Ovary (tissue), 9 donors: ENCODE measurements around the gene GNA12. TPM values are rescaled to one million over a fixed set of nuclear protein-coding genes. Genes with fewer than 3 reads are reported as not detected.
"Not testable (repeated sequence)": the region's sequence is repeated elsewhere in the genome, so short reads cannot be mapped to it uniquely, and the experiment has no call there.

Experiments used
- DNase-seq, 5 donors: peaks; one replicate each; pipeline ENCODE4 v3.0.0-alpha.2; 2019 to 2020
- H3K27ac ChIP-seq, 2 donors: fragments of 200-600 bp; one replicate each; pipeline versions ENCODE4 v1.5.1 to v1.8.0; 2019 to 2022
- H3K27me3 ChIP-seq: fragments of 200-600 bp; one replicate; pipeline ENCODE4 v1.8.0; 2022
- H3K36me3 ChIP-seq: fragments of 200-600 bp; sonication (generic); one replicate; pipeline ENCODE4 v1.5.1; 2019
- H3K4me1 ChIP-seq: one replicate; pipeline ENCODE4 v1.8.1; 2013; ENCODE audit warnings: mild to moderate bottlenecking, moderate library complexity; ENCODE audit not compliant: insufficient read depth
- H3K4me3 ChIP-seq: fragments of 200-600 bp; sonication (generic); one replicate; pipeline ENCODE4 v1.5.1; 2017
- H3K9me3 ChIP-seq, 2 donors: fragments of 200-600 bp in 1 of 2; sonication (generic) in 1 of 2; one replicate each; pipeline versions ENCODE4 v1.5.1 to v1.8.1; 2013 to 2019; ENCODE audit warnings: mild to moderate bottlenecking in 1 of 2, moderate library complexity in 1 of 2
- EP300 ChIP-seq: sonication (generic); formaldehyde crosslinking; IDR thresholded peaks from one replicate; pipeline ENCODE4 v1.6.1; 2017; ENCODE audit warnings: antibody characterized with exemption
- POLR2A ChIP-seq: fragments of 450-650 bp; IDR thresholded peaks from one replicate; pipeline ENCODE4 v1.6.1; 2017; ENCODE audit warnings: antibody characterized with exemption, mild to moderate bottlenecking, moderate library complexity
- WGBS, 3 donors: extraction: QIAGEN DNeasy Blood & Tissue Kit in 1 of 3; methylation state at CpG; one replicate each; pipeline versions ENCODE4 v1.1.5 to v1.1.7; 2013 to 2017; 5-methylcytosine and 5-hydroxymethylcytosine counted together
- intact Hi-C, 4 donors: fragments of 100-400 bp; cut with DNase I; formaldehyde crosslinking; loops; one replicate each; pipeline versions ENCODE4 v1.11.0 to v1.15.1; 2022 to 2023
- polyA plus RNA-seq, 2 donors: library from polyadenylated mRNA; stranded (reverse); fragments of 200-250 nt in 1 of 2; fragments of 350-450 nt in 1 of 2; fragmentation: Illumina TruSeq in 1 of 2; extraction: RNeasy Lipid Tissue Mini Kit (QIAGEN cat#74804) in 1 of 2; gene quantifications; one replicate each; pipeline ENCODE4 v1.2.3, GENCODE V29; 2013 to 2014
- total RNA-seq, 7 donors: library from RNA; depleted of rRNA in 2 of 7; stranded (reverse); fragments of >200 nt in 2 of 7; fragmentation: NEBNext Ultra II Directional in 3 of 7; extraction: Animal tissue kit (Norgen Biotek cat#: 25700) in 3 of 7; gene quantifications; one replicate each; pipeline versions ENCODE4 v1.1.0 to v1.2.4, GENCODE V29; 2016 to 2023
- TF ChIP-seq, protein P1 (sequence below), 3 donors: fragments of 450-650 bp in 2 of 3; fragments of 200-600 bp in 1 of 3; IDR thresholded peaks; one replicate each; pipeline versions ENCODE4 v1.5.1 to v1.8.0; 2016 to 2022; ENCODE audit warnings: antibody characterized with exemption in 3 of 3, mild to moderate bottlenecking in 1 of 3
- donor health status: DM: no; HTN: no; CAD: no; lungs with moderate emphysema.
- donor health status: DM: no; HTN: no; CAD: no.
- donor health status: Bipolar disorder and iron deficiency.
- donor health status: DM: yes; HTN: yes; CAD: no.
- donor health status: DM: no; HTN: no; CAD: no.
- donor health status: DM: yes; HTN: yes; CAD: no.

The GNA12 gene
- total and polyA plus RNA-seq, 9 donors: 13.4 to 94.4 (median 65.5) TPM

DNA sequence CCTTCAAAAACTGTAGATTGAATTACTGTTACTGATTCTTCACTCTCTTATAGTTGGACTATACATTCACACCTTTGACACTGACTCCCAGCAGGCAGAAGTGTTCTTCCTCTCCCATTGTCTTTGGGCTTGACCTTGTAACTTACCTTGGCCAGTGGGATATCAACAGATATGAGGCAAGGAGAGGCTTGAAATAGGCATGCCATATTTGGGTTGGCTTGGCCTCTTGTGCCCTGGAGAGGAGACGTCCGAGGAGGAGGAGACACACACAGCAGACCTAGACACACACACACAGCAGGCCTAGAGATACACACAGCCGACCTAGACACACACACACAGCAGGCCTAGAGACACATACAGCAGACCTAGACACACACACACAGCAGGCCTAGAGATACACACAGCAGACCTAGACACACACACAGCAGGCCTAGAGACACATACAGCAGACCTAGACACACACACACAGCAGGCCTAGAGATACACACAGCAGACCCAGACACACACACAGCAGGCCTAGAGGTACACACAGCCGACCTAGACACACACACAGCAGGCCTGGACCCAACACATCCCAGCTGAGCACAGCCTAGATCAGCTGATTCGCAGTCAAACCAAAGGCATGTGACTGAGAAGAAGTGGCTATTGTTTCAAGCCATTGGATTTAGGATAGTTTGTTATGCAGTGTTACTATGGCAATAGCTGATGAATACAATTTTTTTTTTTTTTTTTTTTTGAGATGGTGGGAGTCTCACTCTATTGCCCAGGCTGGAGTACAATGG is 12.5 kb upstream of the GNA12 start:
- Histone ChIP-seq H3K4me1 (peaks cover 2% of the 10 kb centered on the region), H3K27me3 (no peaks in the 10 kb centered on the region), H3K36me3 (no peaks in the 10 kb centered on the region), H3K27ac (no peak overlapping the region), H3K9me3 (no peaks in the 10 kb centered on the region), H3K4me3 (no peak overlapping the region)
- no peak for DNase-seq
- 70 to 85% (median 75%) methylated on average over 5 of the region's 5 CpGs for WGBS, 3 donors
- intact Hi-C loops: no loop called here
- TF ChIP-seq POLR2A (no peak), EP300 (no peak)
- TF ChIP-seq, protein P1, sequence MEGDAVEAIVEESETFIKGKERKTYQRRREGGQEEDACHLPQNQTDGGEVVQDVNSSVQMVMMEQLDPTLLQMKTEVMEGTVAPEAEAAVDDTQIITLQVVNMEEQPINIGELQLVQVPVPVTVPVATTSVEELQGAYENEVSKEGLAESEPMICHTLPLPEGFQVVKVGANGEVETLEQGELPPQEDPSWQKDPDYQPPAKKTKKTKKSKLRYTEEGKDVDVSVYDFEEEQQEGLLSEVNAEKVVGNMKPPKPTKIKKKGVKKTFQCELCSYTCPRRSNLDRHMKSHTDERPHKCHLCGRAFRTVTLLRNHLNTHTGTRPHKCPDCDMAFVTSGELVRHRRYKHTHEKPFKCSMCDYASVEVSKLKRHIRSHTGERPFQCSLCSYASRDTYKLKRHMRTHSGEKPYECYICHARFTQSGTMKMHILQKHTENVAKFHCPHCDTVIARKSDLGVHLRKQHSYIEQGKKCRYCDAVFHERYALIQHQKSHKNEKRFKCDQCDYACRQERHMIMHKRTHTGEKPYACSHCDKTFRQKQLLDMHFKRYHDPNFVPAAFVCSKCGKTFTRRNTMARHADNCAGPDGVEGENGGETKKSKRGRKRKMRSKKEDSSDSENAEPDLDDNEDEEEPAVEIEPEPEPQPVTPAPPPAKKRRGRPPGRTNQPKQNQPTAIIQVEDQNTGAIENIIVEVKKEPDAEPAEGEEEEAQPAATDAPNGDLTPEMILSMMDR (IDR thresholded peaks at IDR 0.05): no peak

DNA sequence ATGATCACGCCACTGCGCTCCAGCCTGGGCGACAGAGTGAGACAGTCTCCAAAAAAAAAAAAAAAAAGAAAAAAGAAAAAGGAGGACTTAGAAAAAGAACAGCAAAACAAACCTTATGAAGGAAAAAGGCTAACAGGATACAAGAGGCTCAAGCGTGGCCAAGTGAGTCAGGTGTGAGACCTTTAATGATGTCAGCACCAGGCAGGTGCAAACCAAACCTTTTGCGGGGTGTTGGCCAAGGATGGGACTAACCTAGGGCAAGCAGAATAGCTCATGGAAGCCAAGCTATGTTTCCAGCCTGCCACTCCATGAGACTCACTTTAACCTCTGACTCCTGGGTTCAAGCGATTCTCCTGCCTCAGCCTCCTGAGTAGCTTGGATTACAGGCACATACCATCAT is 11.3 kb upstream of the GNA12 start:
- intact Hi-C loops: no loop called here
- DNase-seq: no peak
- WGBS, 3 donors: 92 to 97% (median 97%) methylated on average over 6 of the region's 6 CpGs
- H3K4me1 ChIP-seq: peaks cover 2% of the 10 kb centered on the region
- H3K9me3 ChIP-seq: no peaks in the 10 kb centered on the region
- H3K36me3 ChIP-seq: no peaks in the 10 kb centered on the region
- TF ChIP-seq, protein P1 (IDR thresholded peaks at IDR 0.05): no peak
- TF ChIP-seq POLR2A: no peak
- no peak overlapping the region for H3K4me3 ChIP-seq
- H3K27me3 ChIP-seq: no peaks in the 10 kb centered on the region
- H3K27ac ChIP-seq: no peak overlapping the region

DNA sequence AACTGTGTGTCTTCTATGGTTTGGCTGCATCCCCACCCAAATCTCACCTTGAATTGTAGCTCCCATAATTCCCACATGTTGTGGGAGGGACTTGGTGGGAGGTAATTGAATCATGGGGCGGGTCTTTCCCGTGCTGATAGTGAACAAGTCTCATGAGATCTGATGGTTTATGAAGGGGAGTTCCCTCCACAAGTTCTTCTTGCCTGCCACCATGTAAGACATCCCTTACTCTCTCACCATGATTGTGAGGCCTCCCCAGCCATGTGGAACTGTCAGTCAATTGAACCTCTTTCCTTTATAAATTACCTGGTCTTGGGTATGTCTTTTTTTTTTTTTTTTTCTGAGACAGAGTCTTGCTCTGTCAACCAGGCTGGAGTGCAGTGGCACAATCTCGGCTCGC is 9.4 kb upstream of the GNA12 start:
- DNase-seq, intact Hi-C loops, H3K27me3 ChIP-seq, H3K4me1 ChIP-seq, H3K36me3 ChIP-seq, H3K4me3 ChIP-seq, H3K9me3 ChIP-seq: not testable (repeated sequence)
- H3K27ac ChIP-seq: peak overlapping the region in 1 of 2 donors; percentile 42
- WGBS, 3 donors: 86 to 91% (median 88%) methylated on average over 4 of the region's 4 CpGs

DNA sequence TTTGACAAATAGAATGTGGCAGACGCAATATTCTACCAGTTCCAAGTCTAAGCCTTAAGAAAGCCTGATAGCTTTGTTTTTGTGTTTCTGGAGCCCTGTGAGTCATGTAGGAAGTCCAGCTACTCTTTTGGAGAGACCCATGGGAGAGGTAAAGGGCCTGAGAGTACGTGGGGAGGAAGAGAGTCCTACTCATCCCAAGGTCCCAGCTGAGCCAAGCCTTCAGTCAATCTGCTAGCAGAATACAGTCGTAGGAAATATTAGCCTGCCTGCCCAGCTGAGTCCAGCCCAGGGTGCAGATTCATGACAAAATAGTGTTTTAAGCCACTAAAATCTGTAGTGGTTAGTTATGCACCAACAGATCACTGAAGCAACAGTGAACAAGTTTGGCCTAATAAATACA is 9.0 kb upstream of the GNA12 start:
- no peaks in the 10 kb centered on the region for H3K36me3 ChIP-seq
- no peak overlapping the region for H3K4me3 ChIP-seq
- peaks cover 2% of the 10 kb centered on the region for H3K4me1 ChIP-seq
- 3 to 11% (median 8%) methylated on average over 3 of the region's 3 CpGs for WGBS, 3 donors
- H3K9me3 ChIP-seq: no peaks in the 10 kb centered on the region
- no peaks in the 10 kb centered on the region for H3K27me3 ChIP-seq
- peak overlapping the region in 1 of 2 donors; percentile 42 for H3K27ac ChIP-seq
- TF ChIP-seq POLR2A (no peak), EP300 (no peak)
- TF ChIP-seq, protein P1 (IDR thresholded peaks at IDR 0.05): no peak
- intact Hi-C loops: no loop called here
- no peak for DNase-seq

DNA sequence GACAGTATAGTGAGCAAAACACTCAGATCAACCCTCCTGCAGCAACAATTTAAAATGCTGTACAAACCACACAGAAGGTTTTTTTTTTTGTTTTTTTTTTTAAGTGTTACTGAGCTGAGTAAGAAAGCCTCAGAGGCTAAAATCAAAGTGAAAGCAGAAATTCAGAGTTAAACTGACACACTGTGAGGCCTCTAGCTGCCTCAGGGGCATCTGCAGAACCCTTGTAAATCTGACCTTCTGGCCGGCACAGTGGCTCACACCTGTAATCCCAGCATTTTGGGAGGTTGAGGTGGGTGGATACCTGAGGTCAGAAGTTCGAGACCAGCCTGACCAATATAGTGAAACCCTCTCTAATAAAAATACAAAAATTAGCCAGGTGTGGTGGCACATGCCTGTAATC is 7.4 kb upstream of the GNA12 start:
- WGBS, 3 donors: 86 to 94% (median 92%) methylated on average over 2 of the region's 2 CpGs
- Histone ChIP-seq H3K27me3 (no peaks in the 10 kb centered on the region), H3K9me3 (no peaks in the 10 kb centered on the region), H3K27ac (no peak overlapping the region), H3K4me3 (no peak overlapping the region), H3K4me1 (peaks cover 2% of the 10 kb centered on the region), H3K36me3 (no peaks in the 10 kb centered on the region)
- no peak for DNase-seq
- TF ChIP-seq EP300 (no peak), POLR2A (no peak)
- TF ChIP-seq, protein P1 (IDR thresholded peaks at IDR 0.05): no peak
- intact Hi-C loops: no loop called here
